ENCODE data around the gene STMN3. TPM values are rescaled to one million over a fixed set of nuclear protein-coding genes. Genes with fewer than 3 reads are reported as not detected.

Gene STMN3
- polyA plus RNA-seq, 1 experiment, result 12.7 TPM

DNA sequence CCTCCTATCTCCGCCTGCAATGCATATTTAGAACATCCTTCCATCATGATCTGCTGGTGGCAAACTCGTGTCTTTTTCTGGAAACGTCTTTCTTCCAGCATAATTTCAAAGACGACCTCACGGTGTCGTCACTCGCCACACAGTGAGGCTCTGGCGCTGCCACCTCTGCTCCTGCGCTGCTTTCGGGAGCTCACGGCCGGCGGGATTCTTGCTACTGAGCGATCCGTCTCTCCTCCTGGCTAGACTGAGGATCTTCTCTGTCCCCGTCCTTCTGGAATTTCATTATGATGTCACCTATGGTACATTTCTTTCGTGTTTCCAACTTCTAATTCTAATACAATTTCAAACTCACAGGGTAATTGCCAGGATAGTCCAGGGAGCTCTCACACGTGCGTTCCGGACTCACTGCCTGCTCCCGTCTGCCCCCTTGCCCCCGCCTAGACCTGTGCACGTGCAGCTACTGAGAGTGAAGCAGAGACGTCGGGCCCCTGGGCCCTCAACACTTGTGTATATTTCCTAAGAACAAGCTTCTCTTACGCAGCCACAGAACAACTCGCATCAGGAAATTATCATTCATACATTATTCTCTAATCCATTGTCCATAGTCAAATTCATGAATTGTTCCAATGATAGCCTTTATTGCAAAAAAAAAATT is 53.7 kb downstream of the STMN3 start:
- TF ChIP-seq, protein P1, sequence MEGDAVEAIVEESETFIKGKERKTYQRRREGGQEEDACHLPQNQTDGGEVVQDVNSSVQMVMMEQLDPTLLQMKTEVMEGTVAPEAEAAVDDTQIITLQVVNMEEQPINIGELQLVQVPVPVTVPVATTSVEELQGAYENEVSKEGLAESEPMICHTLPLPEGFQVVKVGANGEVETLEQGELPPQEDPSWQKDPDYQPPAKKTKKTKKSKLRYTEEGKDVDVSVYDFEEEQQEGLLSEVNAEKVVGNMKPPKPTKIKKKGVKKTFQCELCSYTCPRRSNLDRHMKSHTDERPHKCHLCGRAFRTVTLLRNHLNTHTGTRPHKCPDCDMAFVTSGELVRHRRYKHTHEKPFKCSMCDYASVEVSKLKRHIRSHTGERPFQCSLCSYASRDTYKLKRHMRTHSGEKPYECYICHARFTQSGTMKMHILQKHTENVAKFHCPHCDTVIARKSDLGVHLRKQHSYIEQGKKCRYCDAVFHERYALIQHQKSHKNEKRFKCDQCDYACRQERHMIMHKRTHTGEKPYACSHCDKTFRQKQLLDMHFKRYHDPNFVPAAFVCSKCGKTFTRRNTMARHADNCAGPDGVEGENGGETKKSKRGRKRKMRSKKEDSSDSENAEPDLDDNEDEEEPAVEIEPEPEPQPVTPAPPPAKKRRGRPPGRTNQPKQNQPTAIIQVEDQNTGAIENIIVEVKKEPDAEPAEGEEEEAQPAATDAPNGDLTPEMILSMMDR (IDR thresholded peaks at IDR 0.05; ENCODE audit: insufficient read depth, low read depth, low read length), result no peak
- ChIA-PET CTCF (no interaction called here), POLR2A (interaction anchor here (0.5 kb wide), 1 partner anchor 25 kb away, joined by 3 read pairs; no protein-coding TSS in a partner anchor)
- Histone ChIP-seq H3K4me3 (ENCODE audit: low read depth, low read length) (no peak overlapping the region), H3K27me3 (ENCODE audit: control insufficient read depth, insufficient read depth, low read length) (no peaks in the 10 kb centered on the region), H3K36me3 (ENCODE audit: control insufficient read depth, insufficient read depth, low read length) (peaks cover 25% of the 10 kb centered on the region)
- DNase-seq (ENCODE audit: low read depth), result no peak

DNA sequence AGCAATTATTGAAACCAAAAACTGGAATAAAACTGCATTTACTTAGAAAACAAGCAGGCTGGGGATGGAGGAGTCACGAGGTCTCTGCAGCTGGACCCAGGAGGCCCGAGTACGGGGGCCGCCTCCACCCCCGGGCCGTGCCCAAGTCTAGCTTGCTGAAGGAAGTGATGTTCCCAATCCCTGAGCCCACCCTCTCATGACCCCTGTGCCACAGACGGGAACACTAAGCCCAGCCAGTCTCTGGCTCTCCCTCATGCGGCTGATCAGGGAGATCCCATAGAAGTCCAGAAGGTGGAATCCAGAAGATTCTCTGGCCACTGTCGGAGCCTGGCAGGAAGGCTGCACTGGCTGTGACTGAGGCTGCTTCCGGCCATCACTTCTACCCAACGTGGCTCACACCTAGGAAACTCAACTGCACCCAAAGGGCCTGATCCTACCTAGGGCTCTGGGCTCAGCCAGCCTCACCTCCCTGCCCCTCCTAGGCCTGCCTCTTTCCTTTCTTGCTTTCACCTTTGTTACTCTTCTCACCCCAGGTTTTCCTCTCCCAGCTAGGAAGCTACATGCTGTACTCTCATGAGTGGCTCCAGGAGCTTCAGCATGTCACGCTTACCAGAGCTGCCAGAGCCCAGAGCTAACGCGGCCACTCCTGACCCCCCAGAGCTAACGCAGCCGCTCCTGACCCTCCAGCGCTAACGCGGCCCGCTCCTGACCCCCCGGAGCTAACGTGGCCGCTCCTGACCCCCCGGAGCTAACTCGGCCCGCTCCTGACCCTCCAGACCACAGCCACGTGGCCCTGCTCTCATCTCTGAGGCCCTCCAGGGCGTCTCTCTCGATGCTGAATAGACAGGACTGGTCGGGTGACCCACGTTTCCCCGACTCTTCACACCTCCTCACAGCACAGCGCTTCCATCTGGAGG is 54.5 kb downstream of the STMN3 start:
- H3K27me3 ChIP-seq (ENCODE audit: control insufficient read depth, insufficient read depth, low read length), result no peaks in the 10 kb centered on the region
- CTCF ChIA-PET, result interaction anchor here (1.2 to 1.4 kb wide), 2 partner anchors 12 to 375 kb away, joined by 3 read pairs; no protein-coding TSS in a partner anchor

DNA sequence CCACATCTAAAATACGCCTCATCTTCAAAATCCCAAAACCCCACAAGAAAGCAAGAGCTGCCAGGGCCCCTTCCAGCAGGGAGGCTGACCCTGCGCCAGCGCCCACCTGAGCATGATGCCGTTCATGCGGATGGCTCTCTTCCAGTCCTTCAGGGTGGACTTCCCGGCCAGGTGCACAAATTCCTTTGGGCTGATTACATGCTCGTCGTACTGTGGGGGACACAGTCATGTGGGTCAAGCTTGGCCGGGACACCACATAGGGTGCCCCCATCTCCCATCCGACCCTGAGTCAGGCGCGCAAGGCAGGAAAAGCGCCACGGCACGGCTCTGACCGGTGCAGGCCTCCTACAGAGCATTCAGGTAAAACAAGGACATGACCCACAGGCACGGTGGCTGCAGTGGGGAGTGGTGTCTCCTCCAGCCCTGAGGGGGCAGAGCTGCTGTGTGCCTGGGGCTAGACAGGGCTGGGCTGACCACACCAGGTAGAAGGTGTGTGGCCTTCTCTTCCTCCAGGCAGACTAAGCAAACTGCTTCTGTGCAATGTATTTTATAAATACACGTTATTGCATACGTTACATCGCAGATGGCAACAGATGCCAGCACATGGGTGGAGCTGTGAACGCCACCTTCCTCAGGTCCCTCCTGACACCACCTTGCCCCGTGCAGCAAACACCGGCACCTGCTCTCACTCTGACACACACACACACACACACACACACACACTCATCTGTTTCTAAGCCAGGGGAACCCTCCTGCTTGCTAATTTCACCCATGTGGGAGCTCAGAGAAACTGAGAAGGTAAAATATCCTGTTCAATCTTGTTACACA is 55.4 kb downstream of the STMN3 start:
- Histone ChIP-seq H3K4me3 (ENCODE audit: low read depth, low read length) (no peak overlapping the region), H3K36me3 (ENCODE audit: control insufficient read depth, insufficient read depth, low read length) (peaks cover 25% of the 10 kb centered on the region)
- POLR2A ChIA-PET, result no interaction called here

More for the DNA sequence above, 54.5 kb downstream of the STMN3 start:
- POLR2A ChIA-PET, result interaction anchor here (0.5 kb wide), 1 partner anchor 24 kb away, joined by 3 read pairs; no protein-coding TSS in a partner anchor
- H3K4me3 ChIP-seq (ENCODE audit: low read depth, low read length), result no peak overlapping the region
- no peak for DNase-seq (ENCODE audit: low read depth)
- H3K36me3 ChIP-seq (ENCODE audit: control insufficient read depth, insufficient read depth, low read length), result peaks cover 24% of the 10 kb centered on the region
- TF ChIP-seq, protein P1 (IDR thresholded peaks at IDR 0.05; ENCODE audit: insufficient read depth, low read depth, low read length), result no peak

DNA sequence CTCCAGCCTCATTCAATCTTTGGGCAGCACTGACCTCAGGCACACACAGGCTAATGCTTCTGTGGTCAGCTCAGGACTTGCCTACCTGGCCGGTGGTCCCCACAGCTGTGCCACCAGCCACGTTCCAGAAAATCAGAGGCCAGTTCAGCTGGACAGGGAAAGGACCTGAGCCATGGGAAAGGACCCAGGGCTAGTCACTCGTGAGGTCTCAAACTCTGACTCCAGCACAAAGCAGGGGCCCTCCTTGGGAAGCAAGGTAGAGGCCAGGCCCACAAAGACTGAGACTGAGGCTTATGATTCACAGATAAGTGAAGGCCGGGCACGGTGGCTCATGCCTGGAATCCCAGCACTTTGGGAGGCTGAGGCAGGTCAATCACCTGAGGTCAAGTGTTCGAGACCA is 56.8 kb downstream of the STMN3 start:
- POLR2A ChIA-PET, result no interaction called here
- CTCF ChIA-PET, result no interaction called here

More for the DNA sequence above, 55.4 kb downstream of the STMN3 start:
- DNase-seq (ENCODE audit: low read depth), result no peak
- no peaks in the 10 kb centered on the region for H3K27me3 ChIP-seq (ENCODE audit: control insufficient read depth, insufficient read depth, low read length)
- CTCF ChIA-PET, result interaction anchor here (0.6 to 1.4 kb wide), 3 partner anchors 13 to 376 kb away, joined by 3 read pairs; no protein-coding TSS in a partner anchor
- TF ChIP-seq, protein P1 (IDR thresholded peaks at IDR 0.05; ENCODE audit: insufficient read depth, low read depth, low read length), result no peak

More for the DNA sequence above, 56.8 kb downstream of the STMN3 start:
- H3K27me3 ChIP-seq (ENCODE audit: control insufficient read depth, insufficient read depth, low read length), result no peaks in the 10 kb centered on the region
- TF ChIP-seq, protein P1 (IDR thresholded peaks at IDR 0.05; ENCODE audit: insufficient read depth, low read depth, low read length), result no peak
- no peak for DNase-seq (ENCODE audit: low read depth)
- peaks cover 25% of the 10 kb centered on the region for H3K36me3 ChIP-seq (ENCODE audit: control insufficient read depth, insufficient read depth, low read length)
- no peak overlapping the region for H3K4me3 ChIP-seq (ENCODE audit: low read depth, low read length)
